Endothelial cell of umbilical vein (primary cell): ENCODE measurements around the gene ARPC5. TPM values are rescaled to one million over a fixed set of nuclear protein-coding genes. Genes with fewer than 3 reads are reported as not detected.

Source experiments
- BruUV-seq: library from RNA; stranded (reverse); fragments of 400-500 nt; replicated peaks from 2 replicates; lab custom pipeline; 2021; lab: Mats Ljungman, UMichigan
- CTCF ChIA-PET: fragments of 300-600, 350-600 bp; sonication (Branson Sonifier 250); formaldehyde crosslinking; loops from one replicate; lab custom pipeline; 2021; ENCODE audit warnings: antibody characterized with exemption, inconsistent platforms; lab: Charles Lee
- POLR2A ChIA-PET: fragments of 300-600, 350-600 bp; sonication (Branson Sonifier 250); formaldehyde crosslinking; loops from one replicate; lab custom pipeline; 2021; ENCODE audit warnings: antibody characterized with exemption, inconsistent platforms; lab: Charles Lee
- DNase-seq: peaks from one replicate; pipeline ENCODE4 v3.0.0-alpha.2; 2011; ENCODE audit warnings: low read depth, low spot score
- FAIRE-seq: peaks from 2 replicates; lab custom pipeline; 2011; peaks lifted over from hg19 to GRCh38; lab: Jason Lieb, UNC
- H2AFZ ChIP-seq: 2 replicates; pipeline ENCODE4 v1.6.0; 2012; ENCODE audit warnings: low read depth, low read length, control low read depth, inconsistent platforms
- H3K27ac ChIP-seq: 2 replicates; pipeline ENCODE4 v1.5.1; 2011; ENCODE audit warnings: low read depth, mild to moderate bottlenecking, control low read depth, low read length, moderate library complexity; ENCODE audit not compliant: insufficient read depth
- H3K27me3 ChIP-seq, 2 experiments: 2 replicates each; pipeline versions ENCODE4 v1.6.0 to v1.6.1; 2011; ENCODE audit warnings: low read length in 2 of 2, mixed read lengths in 1 of 2; ENCODE audit not compliant: control insufficient read depth in 2 of 2, insufficient read depth in 2 of 2
- H3K36me3 ChIP-seq, 2 experiments: 2 replicates in 1 of 2; 3 replicates in 1 of 2; pipeline ENCODE4 v1.5.1; 2011; ENCODE audit warnings: low read length in 2 of 2, mild to moderate bottlenecking in 1 of 2, moderate library complexity in 1 of 2; ENCODE audit not compliant: control insufficient read depth in 2 of 2, insufficient read depth in 2 of 2; ENCODE audit errors: extremely low read depth in 1 of 2
- H3K4me1 ChIP-seq: 3 replicates; pipeline ENCODE4 v1.5.1; 2011; ENCODE audit warnings: mild to moderate bottlenecking, low read length; ENCODE audit not compliant: control insufficient read depth, insufficient read depth; ENCODE audit errors: extremely low read depth
- H3K4me2 ChIP-seq: 2 replicates; pipeline ENCODE4 v1.6.1; 2011; ENCODE audit warnings: low read length, control low read depth, mixed read lengths; ENCODE audit not compliant: insufficient read depth
- H3K4me3 ChIP-seq, 3 experiments: fragments of 200-600 bp in 1 of 3; sonication (generic), shearing (Covaris generic) in 1 of 3; replicated peaks in 1 of 3; 2 replicates each; pipeline ENCODE4 v1.5.1; 2011 to 2016; ENCODE audit warnings: control low read depth in 3 of 3, low read length in 3 of 3, mild to moderate bottlenecking in 2 of 3, inconsistent platforms in 1 of 3, low read depth in 1 of 3, moderate library complexity in 1 of 3; ENCODE audit not compliant: insufficient read depth in 1 of 3
- H3K79me2 ChIP-seq: 2 replicates; pipeline ENCODE4 v1.6.0; 2012; ENCODE audit warnings: low read length, inconsistent platforms; ENCODE audit not compliant: control insufficient read depth, insufficient read depth
- H3K9ac ChIP-seq: replicated peaks from 2 replicates; pipeline ENCODE3; 2011; ENCODE audit warnings: low read length, control low read depth; ENCODE audit not compliant: insufficient read depth; ENCODE audit errors: extremely low read depth
- H3K9me1 ChIP-seq: replicated peaks from 3 replicates; pipeline ENCODE4 v1.6.0; 2011; ENCODE audit warnings: mild to moderate bottlenecking, low read length; ENCODE audit not compliant: control insufficient read depth, insufficient read depth; ENCODE audit errors: extremely low read depth
- H3K9me3 ChIP-seq: replicated peaks from 2 replicates; pipeline ENCODE4 v1.5.1; 2012; ENCODE audit warnings: low read length, inconsistent platforms; ENCODE audit not compliant: control insufficient read depth, insufficient read depth
- H4K20me1 ChIP-seq: replicated peaks from 2 replicates; pipeline ENCODE3; 2011; ENCODE audit warnings: mild to moderate bottlenecking, low read length; ENCODE audit not compliant: control insufficient read depth, insufficient read depth; ENCODE audit errors: extremely low read depth
- CTCF ChIP-seq, 2 donors: IDR thresholded peaks; 1 replicate in 1 of 2; 2 replicates in 1 of 2; pipeline ENCODE4 v1.5.1; 2011; ENCODE audit warnings: low read length in 2 of 2, mild to moderate bottlenecking in 2 of 2, moderate library complexity in 2 of 2, control low read depth in 1 of 2, inconsistent platforms in 1 of 2, low read depth in 1 of 2; ENCODE audit not compliant: insufficient read depth in 1 of 2; ENCODE audit errors: extremely low read depth in 1 of 2
- EZH2 ChIP-seq: IDR thresholded peaks from 2 replicates; pipeline ENCODE4 v1.6.1; 2012; ENCODE audit warnings: borderline replicate concordance, low read depth, mild to moderate bottlenecking, moderate library complexity, low read length, inconsistent platforms; ENCODE audit not compliant: severe bottlenecking
- FOS ChIP-seq: IDR thresholded peaks from 2 replicates; pipeline ENCODE4 v1.6.1; 2011; ENCODE audit warnings: mild to moderate bottlenecking, low read length, moderate library complexity, borderline replicate concordance; ENCODE audit not compliant: insufficient read depth
- GATA2 ChIP-seq: IDR thresholded peaks from 2 replicates; pipeline ENCODE4 v1.7.0; 2011; ENCODE audit warnings: low read depth, mild to moderate bottlenecking, moderate library complexity, mixed read lengths, low read length; ENCODE audit not compliant: insufficient read length, insufficient read depth
- JUN ChIP-seq: IDR thresholded peaks from 2 replicates; pipeline ENCODE4 v1.6.1; 2011; ENCODE audit warnings: borderline replicate concordance, low read depth; ENCODE audit not compliant: insufficient read length, insufficient read depth
- MAX ChIP-seq: IDR thresholded peaks from 2 replicates; pipeline ENCODE4 v1.6.1; 2011; ENCODE audit not compliant: insufficient read depth, insufficient read length
- MYC ChIP-seq: IDR thresholded peaks from one replicate; pipeline ENCODE4 v1.6.1; 2011; ENCODE audit warnings: mild to moderate bottlenecking, low read depth, low read length
- POLR2A ChIP-seq: IDR thresholded peaks from 2 replicates; pipeline ENCODE4 v1.6.1; 2012; ENCODE audit warnings: low read depth, mild to moderate bottlenecking, control low read depth, low read length
- POLR2AphosphoS5 ChIP-seq: IDR thresholded peaks from 2 replicates; pipeline ENCODE4 v1.6.1; 2012; ENCODE audit warnings: low read depth, mild to moderate bottlenecking, control low read depth, low read length, moderate library complexity; ENCODE audit not compliant: insufficient read depth
- dilution Hi-C: fragments of 300-500 bp; cut with MboI; formaldehyde crosslinking; loops from one replicate; pipeline ENCODE4 v1.15.0; 2019; ENCODE audit warnings: low sequenced_read_pairs; ENCODE audit not compliant: extremely low pct_ligation_motif_present
- intact Hi-C: fragments of 100-400 bp; cut with micrococcal nuclease; formaldehyde crosslinking; loops from one replicate; pipeline ENCODE4 v1.10.0; 2022
- polyA plus RNA-seq, 4 experiments: library from polyadenylated mRNA; depleted of rRNA in 3 of 4; stranded (reverse) in 3 of 4; unstranded in 1 of 4; fragments of >200 nt; gene quantifications; 2 replicates each; pipeline versions ENCODE4 v1.2.1 to v1.2.3, GENCODE V29; 2011 to 2012; ENCODE audit warnings: missing spikeins in 1 of 4
- total RNA-seq: library from RNA; stranded (reverse); gene quantifications from 2 replicates; pipeline ENCODE4 v1.2.3, GENCODE V29; 2021

ARPC5 gene
- total and polyA plus RNA-seq, 2 donors (not counting 3 experiments of a cell fraction or from before 2014, with no cell fraction given) = 110 to 185 TPM

- no peaks in the 10 kb centered on the region for H3K4me1 ChIP-seq
- H3K27me3 ChIP-seq = no peaks in the 10 kb centered on the region
- ChIA-PET POLR2A (no interaction called here), CTCF (interaction anchor here (1.3 to 4.3 kb wide), 3 partner anchors 12 to 270 kb away, joined by 3 to 15 read pairs (median 7); no protein-coding TSS in a partner anchor)
- H3K9me3 ChIP-seq = no peaks in the 10 kb centered on the region
- TF ChIP-seq POLR2A (no peak), FOS (no peak), CTCF (IDR thresholded peaks at IDR 0.05; ENCODE audit: extremely low read depth in 1 of 2, insufficient read depth in 1 of 2, low read depth in 1 of 2, low read length in 2 of 2) (no peak), MAX (no peak), JUN (no peak), GATA2 (no peak), EZH2 (no peak), POLR2AphosphoS5 (no peak), MYC (no peak)
- no peaks in the 10 kb centered on the region for H3K9me1 ChIP-seq
- H3K36me3 ChIP-seq = no peaks in the 10 kb centered on the region
- H3K4me3 ChIP-seq = no peak overlapping the region
- H2AFZ ChIP-seq = no peak overlapping the region
- no peaks in the 10 kb centered on the region for H3K79me2 ChIP-seq
- FAIRE-seq = no peak
- DNase-seq = no peak
- H4K20me1 ChIP-seq = no peaks in the 10 kb centered on the region
- H3K27ac ChIP-seq = no peak overlapping the region
- no peak overlapping the region for H3K4me2 ChIP-seq
- no peak overlapping the region for H3K9ac ChIP-seq
- intact Hi-C loops = no loop called here
- BruUV-seq = no TSS peak
- dilution Hi-C loops = no loop called here
These were observed 9.9 kb upstream of the ARPC5 start for GRCh38 chr1:183645531-183645930.
